HepG2 (cell line): ENCODE results near the gene KAT7. TPM values are rescaled to one million over a fixed set of nuclear protein-coding genes. Genes with fewer than 3 reads are reported as not detected.

Experiments used
- FOXM1 ChIP-seq: sonication (generic); formaldehyde crosslinking; IDR thresholded peaks from 2 replicates; pipeline ENCODE4 v1.5.0; 2020; ENCODE audit warnings: missing genetic modification reagents
- GATAD2A ChIP-seq: IDR thresholded peaks from 2 replicates; pipeline ENCODE4 v1.6.1; 2016
- IKZF4 ChIP-seq: sonication (generic); formaldehyde crosslinking; IDR thresholded peaks from 2 replicates; pipeline ENCODE4 v1.5.1; 2020; ENCODE audit warnings: borderline replicate concordance, mild to moderate bottlenecking, low read depth, missing genetic modification reagents; ENCODE audit errors: not compliant biosample characterization
- IRF2 ChIP-seq: IDR thresholded peaks from 2 replicates; pipeline ENCODE4 v1.6.1; 2018; ENCODE audit warnings: missing genetic modification reagents, missing compliant biosample characterization
- MATR3 ChIP-seq: sonication (generic); formaldehyde crosslinking; IDR thresholded peaks from 2 replicates; pipeline ENCODE4 v1.4.0; 2020; ENCODE audit warnings: missing genetic modification reagents
- MED1 ChIP-seq: sonication (generic); formaldehyde crosslinking; IDR thresholded peaks from 2 replicates; pipeline ENCODE4 v1.4.0; 2020; ENCODE audit warnings: missing genetic modification reagents
- PTBP1 ChIP-seq: fragments of 200-400 bp; formaldehyde crosslinking; IDR thresholded peaks from 2 replicates; pipeline ENCODE4 v1.6.1; 2018; ENCODE audit warnings: low read length, low read depth; ENCODE audit not compliant: poor library complexity, severe bottlenecking
- RFXANK ChIP-seq: IDR thresholded peaks from 2 replicates; pipeline ENCODE4 v1.6.1; 2016
- RNF2 ChIP-seq: fragments of 450-650 bp; conservative IDR thresholded peaks from 2 replicates; pipeline ENCODE4 v1.6.1; 2016; ENCODE audit warnings: low read depth
- SAP130 ChIP-seq: IDR thresholded peaks from 2 replicates; pipeline ENCODE4 v1.6.1; 2016; ENCODE audit warnings: low read depth
- SNAPC2 ChIP-seq: sonication (generic); formaldehyde crosslinking; IDR thresholded peaks from 2 replicates; pipeline ENCODE4 v1.8.1; 2022; ENCODE audit warnings: mild to moderate bottlenecking, missing genetic modification reagents
- TGIF2 ChIP-seq: IDR thresholded peaks from 2 replicates; pipeline ENCODE4 v1.6.1; 2016; ENCODE audit warnings: control low read depth, missing compliant biosample characterization
- THYN1 ChIP-seq: sonication (generic); formaldehyde crosslinking; IDR thresholded peaks from 2 replicates; pipeline ENCODE4 v1.8.1; 2023; ENCODE audit warnings: low read depth, mild to moderate bottlenecking, moderate library complexity, missing genetic modification reagents, borderline replicate concordance
- TMF1 ChIP-seq: sonication (generic); formaldehyde crosslinking; IDR thresholded peaks from 2 replicates; pipeline ENCODE4 v1.8.1; 2022; ENCODE audit warnings: low read depth, missing genetic modification reagents
- ZFP36 ChIP-seq: fragments of 150-350 bp; IDR thresholded peaks from 2 replicates; pipeline ENCODE4 v1.6.1; 2018; ENCODE audit warnings: borderline replicate concordance, low read length, low read depth; ENCODE audit not compliant: partially characterized antibody
- ZMYM2 ChIP-seq: sonication (generic); formaldehyde crosslinking; IDR thresholded peaks from 2 replicates; pipeline ENCODE4 v1.8.0; 2022; ENCODE audit warnings: mild to moderate bottlenecking, missing genetic modification reagents
- ZNF143 ChIP-seq: sonication (generic); formaldehyde crosslinking; IDR thresholded peaks from 2 replicates; pipeline ENCODE4 v1.4.0; 2020; ENCODE audit warnings: missing genetic modification reagents
- ZNF781 ChIP-seq: sonication (generic); formaldehyde crosslinking; IDR thresholded peaks from 2 replicates; pipeline ENCODE4 v1.5.1; 2020; ENCODE audit warnings: borderline replicate concordance, mild to moderate bottlenecking, missing genetic modification reagents; ENCODE audit errors: not compliant biosample characterization
- ZNF784 ChIP-seq: sonication (generic); formaldehyde crosslinking; IDR thresholded peaks from 2 replicates; pipeline ENCODE4 v1.5.1; 2020; ENCODE audit warnings: missing genetic modification reagents, mild to moderate bottlenecking, borderline replicate concordance
- ZNF788 ChIP-seq: sonication (generic); formaldehyde crosslinking; IDR thresholded peaks from 2 replicates; pipeline ENCODE4 v1.5.0; 2020; ENCODE audit warnings: mild to moderate bottlenecking, missing genetic modification reagents, borderline replicate concordance
- ZSCAN29 ChIP-seq: sonication (generic); formaldehyde crosslinking; conservative IDR thresholded peaks from 2 replicates; pipeline ENCODE4 v1.4.0; 2020; ENCODE audit warnings: mild to moderate bottlenecking, missing genetic modification reagents
- polyA plus RNA-seq, 8 experiments: library from polyadenylated mRNA; depleted of rRNA in 3 of 8; stranded (reverse) in 7 of 8; unstranded in 1 of 8; fragments of >200 nt; fragmentation: Illumina TruSeq in 4 of 8; extraction: Trizol in 4 of 8; gene quantifications; 2 replicates each; pipeline versions ENCODE4 v1.2.1 to v1.2.3, GENCODE V29; 2011 to 2016; ENCODE audit warnings: low read depth in 4 of 8, missing spikeins in 1 of 8, mixed read lengths in 1 of 8; ENCODE audit not compliant: insufficient read depth in 1 of 8
- total RNA-seq, 5 experiments: library from RNA; depleted of rRNA; stranded (reverse); fragments of >200 nt; fragmentation: Illumina TruSeq; extraction: Trizol; gene quantifications; 2 replicates each; pipeline ENCODE4 v1.2.3, GENCODE V29; 2016; ENCODE audit warnings: low read depth in 1 of 5
- TF ChIP-seq, protein P1 (sequence below): sonication (generic); formaldehyde crosslinking; conservative IDR thresholded peaks from 2 replicates; pipeline ENCODE4 v1.4.0; 2020; ENCODE audit warnings: mild to moderate bottlenecking, missing genetic modification reagents, moderate library complexity
- TF ChIP-seq, protein P2 (sequence below): sonication (generic); formaldehyde crosslinking; IDR thresholded peaks from 2 replicates; pipeline ENCODE4 v1.9.0; 2021; ENCODE audit warnings: missing genetic modification reagents, borderline replicate concordance
- TF ChIP-seq, protein P3 (sequence below): sonication (generic); formaldehyde crosslinking; IDR thresholded peaks from 2 replicates; pipeline ENCODE4 v1.5.1; 2020; ENCODE audit warnings: missing genetic modification reagents, mild to moderate bottlenecking, borderline replicate concordance

KAT7 gene
- total and polyA plus RNA-seq, 2 of the 13 experiments (the other 11 are each of a cell fraction or from before 2014, with no cell fraction given) = 21.2 to 39.2 TPM

GRCh38 chr17:49747632-49748031 is 40.8 kb upstream of the KAT7 start (continued):
- TF ChIP-seq ZNF788 = no peak
- no peak for TF ChIP-seq IKZF4 (CRISPR knock-in tag)
- 0 out of 2 replicates have a peak, but pooled peaks have one; percentile 32 for TF ChIP-seq SAP130
- TF ChIP-seq ZMYM2 = no peak
- no peak for TF ChIP-seq PTBP1
- TF ChIP-seq FOXM1 (CRISPR knock-in tag) = no peak
- 0 out of 2 replicates have a peak, but pooled peaks have one; percentile 40 for TF ChIP-seq SNAPC2 (CRISPR knock-in tag)
- no peak for TF ChIP-seq ZSCAN29 (CRISPR knock-in tag)
- TF ChIP-seq ZNF784 (CRISPR knock-in tag) = no peak
- no peak for TF ChIP-seq RNF2
- no peak for TF ChIP-seq ZNF143
- TF ChIP-seq RFXANK (CRISPR knock-in tag) = no peak
- no peak for TF ChIP-seq ZFP36
- TF ChIP-seq TGIF2 = 0 out of 2 replicates have a peak, but pooled peaks have one; percentile 36
- no peak for TF ChIP-seq MATR3 (CRISPR knock-in tag)
- TF ChIP-seq ZNF781 (CRISPR knock-in tag) = no peak
- TF ChIP-seq, protein P1, sequence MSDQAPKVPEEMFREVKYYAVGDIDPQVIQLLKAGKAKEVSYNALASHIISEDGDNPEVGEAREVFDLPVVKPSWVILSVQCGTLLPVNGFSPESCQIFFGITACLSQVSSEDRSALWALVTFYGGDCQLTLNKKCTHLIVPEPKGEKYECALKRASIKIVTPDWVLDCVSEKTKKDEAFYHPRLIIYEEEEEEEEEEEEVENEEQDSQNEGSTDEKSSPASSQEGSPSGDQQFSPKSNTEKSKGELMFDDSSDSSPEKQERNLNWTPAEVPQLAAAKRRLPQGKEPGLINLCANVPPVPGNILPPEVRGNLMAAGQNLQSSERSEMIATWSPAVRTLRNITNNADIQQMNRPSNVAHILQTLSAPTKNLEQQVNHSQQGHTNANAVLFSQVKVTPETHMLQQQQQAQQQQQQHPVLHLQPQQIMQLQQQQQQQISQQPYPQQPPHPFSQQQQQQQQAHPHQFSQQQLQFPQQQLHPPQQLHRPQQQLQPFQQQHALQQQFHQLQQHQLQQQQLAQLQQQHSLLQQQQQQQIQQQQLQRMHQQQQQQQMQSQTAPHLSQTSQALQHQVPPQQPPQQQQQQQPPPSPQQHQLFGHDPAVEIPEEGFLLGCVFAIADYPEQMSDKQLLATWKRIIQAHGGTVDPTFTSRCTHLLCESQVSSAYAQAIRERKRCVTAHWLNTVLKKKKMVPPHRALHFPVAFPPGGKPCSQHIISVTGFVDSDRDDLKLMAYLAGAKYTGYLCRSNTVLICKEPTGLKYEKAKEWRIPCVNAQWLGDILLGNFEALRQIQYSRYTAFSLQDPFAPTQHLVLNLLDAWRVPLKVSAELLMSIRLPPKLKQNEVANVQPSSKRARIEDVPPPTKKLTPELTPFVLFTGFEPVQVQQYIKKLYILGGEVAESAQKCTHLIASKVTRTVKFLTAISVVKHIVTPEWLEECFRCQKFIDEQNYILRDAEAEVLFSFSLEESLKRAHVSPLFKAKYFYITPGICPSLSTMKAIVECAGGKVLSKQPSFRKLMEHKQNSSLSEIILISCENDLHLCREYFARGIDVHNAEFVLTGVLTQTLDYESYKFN = peak; percentile 71
- no peak for TF ChIP-seq THYN1
- TF ChIP-seq TMF1 (CRISPR knock-in tag) = no peak
- no peak for TF ChIP-seq IRF2
- TF ChIP-seq, protein P2, sequence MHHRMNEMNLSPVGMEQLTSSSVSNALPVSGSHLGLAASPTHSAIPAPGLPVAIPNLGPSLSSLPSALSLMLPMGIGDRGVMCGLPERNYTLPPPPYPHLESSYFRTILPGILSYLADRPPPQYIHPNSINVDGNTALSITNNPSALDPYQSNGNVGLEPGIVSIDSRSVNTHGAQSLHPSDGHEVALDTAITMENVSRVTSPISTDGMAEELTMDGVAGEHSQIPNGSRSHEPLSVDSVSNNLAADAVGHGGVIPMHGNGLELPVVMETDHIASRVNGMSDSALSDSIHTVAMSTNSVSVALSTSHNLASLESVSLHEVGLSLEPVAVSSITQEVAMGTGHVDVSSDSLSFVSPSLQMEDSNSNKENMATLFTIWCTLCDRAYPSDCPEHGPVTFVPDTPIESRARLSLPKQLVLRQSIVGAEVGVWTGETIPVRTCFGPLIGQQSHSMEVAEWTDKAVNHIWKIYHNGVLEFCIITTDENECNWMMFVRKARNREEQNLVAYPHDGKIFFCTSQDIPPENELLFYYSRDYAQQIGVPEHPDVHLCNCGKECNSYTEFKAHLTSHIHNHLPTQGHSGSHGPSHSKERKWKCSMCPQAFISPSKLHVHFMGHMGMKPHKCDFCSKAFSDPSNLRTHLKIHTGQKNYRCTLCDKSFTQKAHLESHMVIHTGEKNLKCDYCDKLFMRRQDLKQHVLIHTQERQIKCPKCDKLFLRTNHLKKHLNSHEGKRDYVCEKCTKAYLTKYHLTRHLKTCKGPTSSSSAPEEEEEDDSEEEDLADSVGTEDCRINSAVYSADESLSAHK (CRISPR knock-in tag) = no peak
- TF ChIP-seq, protein P3, sequence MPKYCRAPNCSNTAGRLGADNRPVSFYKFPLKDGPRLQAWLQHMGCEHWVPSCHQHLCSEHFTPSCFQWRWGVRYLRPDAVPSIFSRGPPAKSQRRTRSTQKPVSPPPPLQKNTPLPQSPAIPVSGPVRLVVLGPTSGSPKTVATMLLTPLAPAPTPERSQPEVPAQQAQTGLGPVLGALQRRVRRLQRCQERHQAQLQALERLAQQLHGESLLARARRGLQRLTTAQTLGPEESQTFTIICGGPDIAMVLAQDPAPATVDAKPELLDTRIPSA = no peak
- TF ChIP-seq MED1 (CRISPR knock-in tag) = peak; percentile 35; the same call in 1 of the 2 replicates
- peak; percentile 75 for TF ChIP-seq GATAD2A
